HL-60 (cell line): Measurements from ENCODE around the gene APBA2.

Experiments used
- DNase-seq, 2 experiments: peaks; one replicate each; pipeline ENCODE4 v3.0.0-alpha.2; 2010 to 2020; ENCODE audit warnings: low read depth in 1 of 2, low spot score in 1 of 2
- H3K27ac ChIP-seq: fragments of 250-450 bp; sonication (Bioruptor Pico); replicated peaks from 2 replicates; pipeline ENCODE4 v1.5.1; 2020; ENCODE audit warnings: mild to moderate bottlenecking, moderate library complexity
- H3K27me3 ChIP-seq: fragments of 250-450 bp; sonication (Bioruptor Pico); 2 replicates; pipeline ENCODE4 v1.5.1; 2021; ENCODE audit warnings: mild to moderate bottlenecking, moderate library complexity; ENCODE audit not compliant: insufficient read depth, poor library complexity, severe bottlenecking
- H3K4me3 ChIP-seq: replicated peaks from 2 replicates; pipeline ENCODE4 v1.5.1; 2011; ENCODE audit warnings: mild to moderate bottlenecking, control low read depth, low read length; ENCODE audit not compliant: insufficient read depth
- GABPA ChIP-seq: IDR thresholded peaks from 2 replicates; pipeline ENCODE4 v1.6.1; 2012; ENCODE audit warnings: low read depth
- POLR2AphosphoS5 ChIP-seq: IDR thresholded peaks from 2 replicates; pipeline ENCODE4 v1.6.1; 2012; ENCODE audit warnings: low read depth
- REST ChIP-seq: IDR thresholded peaks from 2 replicates; pipeline ENCODE4 v1.6.1; 2012; ENCODE audit warnings: low read depth; ENCODE audit not compliant: insufficient replicate concordance
- SPI1 ChIP-seq: IDR thresholded peaks from 2 replicates; pipeline ENCODE4 v1.6.1; 2012; ENCODE audit warnings: low read depth, mild to moderate bottlenecking, borderline replicate concordance
- TF ChIP-seq, protein P1 (sequence below): IDR thresholded peaks from one replicate; pipeline ENCODE4 v1.5.1; 2011; ENCODE audit warnings: low read length, control low read depth, inconsistent platforms; ENCODE audit not compliant: insufficient read depth

APBA2 gene

DNA sequence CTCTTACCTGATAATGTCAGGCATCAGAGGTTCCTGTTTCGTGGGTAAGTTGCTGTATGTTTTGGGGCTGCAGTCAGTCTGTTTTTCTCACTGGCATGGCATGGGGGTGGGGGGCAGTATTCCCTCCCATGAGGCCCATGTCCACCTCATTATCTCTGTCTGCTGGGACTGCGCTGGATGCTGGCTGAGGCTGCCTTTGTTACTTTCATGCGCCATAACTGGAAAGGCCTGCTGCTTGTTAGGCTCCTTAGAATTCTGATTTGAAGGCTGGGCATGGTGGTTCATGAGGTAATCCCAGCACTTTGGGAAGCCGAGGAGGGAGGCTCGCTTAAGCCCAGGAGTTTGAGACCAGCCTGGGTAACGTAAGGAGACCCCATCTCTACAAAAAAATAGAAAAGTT lies 9.8 kb downstream of the APBA2 start:
- Histone ChIP-seq H3K27ac (no peak overlapping the region), H3K4me3 (no peak overlapping the region), H3K27me3 (no peaks in the 10 kb centered on the region)
- TF ChIP-seq POLR2AphosphoS5 (no peak), REST (no peak), GABPA (no peak), SPI1 (no peak)
- TF ChIP-seq, protein P1, sequence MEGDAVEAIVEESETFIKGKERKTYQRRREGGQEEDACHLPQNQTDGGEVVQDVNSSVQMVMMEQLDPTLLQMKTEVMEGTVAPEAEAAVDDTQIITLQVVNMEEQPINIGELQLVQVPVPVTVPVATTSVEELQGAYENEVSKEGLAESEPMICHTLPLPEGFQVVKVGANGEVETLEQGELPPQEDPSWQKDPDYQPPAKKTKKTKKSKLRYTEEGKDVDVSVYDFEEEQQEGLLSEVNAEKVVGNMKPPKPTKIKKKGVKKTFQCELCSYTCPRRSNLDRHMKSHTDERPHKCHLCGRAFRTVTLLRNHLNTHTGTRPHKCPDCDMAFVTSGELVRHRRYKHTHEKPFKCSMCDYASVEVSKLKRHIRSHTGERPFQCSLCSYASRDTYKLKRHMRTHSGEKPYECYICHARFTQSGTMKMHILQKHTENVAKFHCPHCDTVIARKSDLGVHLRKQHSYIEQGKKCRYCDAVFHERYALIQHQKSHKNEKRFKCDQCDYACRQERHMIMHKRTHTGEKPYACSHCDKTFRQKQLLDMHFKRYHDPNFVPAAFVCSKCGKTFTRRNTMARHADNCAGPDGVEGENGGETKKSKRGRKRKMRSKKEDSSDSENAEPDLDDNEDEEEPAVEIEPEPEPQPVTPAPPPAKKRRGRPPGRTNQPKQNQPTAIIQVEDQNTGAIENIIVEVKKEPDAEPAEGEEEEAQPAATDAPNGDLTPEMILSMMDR, result no peak
- DNase-seq, result no peak

- DNase-seq, result no peak
- no peaks in the 10 kb centered on the region for H3K27me3 ChIP-seq
- no peak overlapping the region for H3K27ac ChIP-seq
- H3K4me3 ChIP-seq, result no peak overlapping the region
- TF ChIP-seq GABPA (no peak), POLR2AphosphoS5 (no peak), SPI1 (no peak), REST (no peak)
- TF ChIP-seq, protein P1, result no peak
These were observed 11.2 kb downstream of the APBA2 start for GRCh38 chr15:28896951-28897350.

DNA sequence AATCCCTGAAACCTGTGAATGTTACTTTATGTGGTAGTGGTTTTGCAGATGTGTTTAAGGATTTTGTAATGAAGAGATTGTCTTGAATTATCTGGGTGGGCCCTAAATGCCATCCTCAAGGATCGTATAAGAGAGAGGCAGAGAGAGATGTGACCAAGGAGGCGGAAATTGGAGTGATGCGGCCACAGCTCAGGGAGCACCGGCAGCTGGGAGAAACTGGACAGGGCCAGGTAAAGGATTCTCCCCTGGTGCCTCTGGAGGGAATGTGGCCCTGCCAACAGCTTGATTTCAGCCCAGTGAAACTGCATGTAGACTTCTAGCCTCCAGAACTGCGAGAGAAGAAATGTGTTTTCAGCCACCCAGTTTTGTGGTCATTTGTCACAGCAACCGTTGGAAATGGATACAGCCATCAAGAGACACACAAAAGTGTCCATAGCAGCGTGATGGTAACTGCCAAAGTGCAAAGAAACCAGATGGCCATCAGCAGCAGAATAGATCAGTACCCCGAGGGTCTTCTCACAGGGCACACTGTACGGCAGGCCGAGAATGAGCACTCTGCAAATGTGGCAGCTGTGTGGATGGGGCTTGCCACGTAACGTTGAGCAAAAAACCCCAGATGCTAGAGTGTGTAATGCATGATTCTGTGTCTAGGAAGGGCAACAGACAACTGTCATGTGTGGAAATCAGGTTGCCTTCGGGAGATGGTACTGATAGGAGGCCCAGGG lies 12.2 kb downstream of the APBA2 start:
- Histone ChIP-seq H3K27me3 (no peaks in the 10 kb centered on the region), H3K27ac (no peak overlapping the region), H3K4me3 (no peak overlapping the region)
- no peak for DNase-seq
- TF ChIP-seq, protein P1, result no peak
- no peak for TF ChIP-seq REST
- TF ChIP-seq SPI1, result no peak
- TF ChIP-seq GABPA, result no peak
- TF ChIP-seq POLR2AphosphoS5, result no peak
